Spleen (tissue), 11 donors: ENCODE data around the gene AMOTL2. TPM values are rescaled to one million over a fixed set of nuclear protein-coding genes. Genes with fewer than 3 reads are reported as not detected.
A peak's percentile ranks its signal among the peaks of the same experiment; 100 is the strongest.

Experiments used
- DNase-seq: peaks from one replicate; pipeline ENCODE4 v3.0.0-alpha.2; 2020
- H3K27ac ChIP-seq, 8 donors: fragments of 200-600 bp; sonication (generic) in 7 of 8; 1 replicate in 4 of 8; 2 replicates in 4 of 8; pipeline versions ENCODE4 v1.5.0 to v1.8.0; 2016 to 2021; ENCODE audit warnings: inconsistent platforms in 4 of 8, mild to moderate bottlenecking in 4 of 8, moderate library complexity in 1 of 8
- H3K27me3 ChIP-seq, 7 donors: fragments of 200-600 bp; sonication (generic) in 6 of 7; replicated peaks in 1 of 7; 1 replicate in 4 of 7; 2 replicates in 3 of 7; pipeline versions ENCODE4 v1.5.0 to v1.8.0; 2016 to 2021; ENCODE audit warnings: inconsistent platforms in 3 of 7, mild to moderate bottlenecking in 1 of 7
- H3K36me3 ChIP-seq, 6 donors: fragments of 200-600 bp; sonication (generic) in 5 of 6; 1 replicate in 4 of 6; 2 replicates in 2 of 6; pipeline versions ENCODE4 v1.5.0 to v1.8.0; 2016 to 2021; ENCODE audit warnings: inconsistent platforms in 2 of 6
- H3K4me1 ChIP-seq, 6 donors: fragments of 200-600 bp; sonication (generic) in 5 of 6; 1 replicate in 3 of 6; 2 replicates in 3 of 6; pipeline versions ENCODE4 v1.5.0 to v1.8.0; 2016 to 2021; ENCODE audit warnings: inconsistent platforms in 3 of 6
- H3K4me3 ChIP-seq, 8 donors: fragments of 200-600 bp; sonication (generic) in 7 of 8; 1 replicate in 4 of 8; 2 replicates in 4 of 8; pipeline versions ENCODE4 v1.5.0 to v1.8.0; 2016 to 2021; ENCODE audit warnings: inconsistent platforms in 4 of 8, mild to moderate bottlenecking in 4 of 8, moderate library complexity in 2 of 8
- H3K9me3 ChIP-seq, 8 donors: fragments of 200-600 bp; sonication (generic) in 7 of 8; 1 replicate in 4 of 8; 2 replicates in 4 of 8; pipeline versions ENCODE4 v1.5.0 to v1.8.0; 2016 to 2021; ENCODE audit warnings: inconsistent platforms in 4 of 8
- CTCF ChIP-seq, 11 experiments: fragments of 200-600 bp in 7 of 11; fragments of 450-650 bp in 4 of 11; sonication (generic) in 4 of 11; IDR thresholded peaks in 8 of 11; conservative IDR thresholded peaks in 3 of 11; 1 replicate in 7 of 11; 2 replicates in 4 of 11; pipeline versions ENCODE4 v1.4.0 to v1.8.0; 2016 to 2021; ENCODE audit warnings: antibody characterized with exemption in 11 of 11, inconsistent platforms in 4 of 11, mild to moderate bottlenecking in 1 of 11
- POLR2A ChIP-seq, 3 donors: fragments of 450-650 bp; IDR thresholded peaks; one replicate each; pipeline ENCODE4 v1.5.1; 2017; ENCODE audit warnings: antibody characterized with exemption in 3 of 3, mild to moderate bottlenecking in 1 of 3
- POLR2AphosphoS5 ChIP-seq, 3 donors: sonication (generic); formaldehyde crosslinking; IDR thresholded peaks; one replicate each; pipeline ENCODE4 v1.5.1; 2017; ENCODE audit warnings: antibody characterized with exemption in 3 of 3
- WGBS, 5 donors: extraction: QIAGEN DNeasy Blood & Tissue Kit in 3 of 5; methylation state at CpG; one replicate each; pipeline versions ENCODE4 v1.1.5 to v1.1.7; 2013 to 2018; 5-methylcytosine and 5-hydroxymethylcytosine counted together
- intact Hi-C: fragments of 100-400 bp; cut with DNase I; formaldehyde crosslinking; loops from one replicate; pipeline ENCODE4 v1.15.0; 2023; ENCODE audit warnings: low total_unique reads
- polyA plus RNA-seq, 3 donors: library from polyadenylated mRNA; stranded (reverse); fragments of 200-250 nt; gene quantifications; one replicate each; pipeline ENCODE4 v1.2.1, GENCODE V29; 2013
- total RNA-seq, 7 donors: library from RNA; depleted of rRNA in 3 of 7; stranded (reverse); fragments of >200 nt in 3 of 7; fragmentation: NEBNext Ultra II Directional in 4 of 7; extraction: Animal tissue kit (Norgen Biotek cat#: 25700) in 4 of 7; gene quantifications; one replicate each; pipeline versions ENCODE4 v1.1.0 to v1.2.1, GENCODE V29; 2016 to 2021
- donor health status: healthy with polysubstance abuse.
- donor health status: DM: no; HTN: no; CAD: no; lungs with moderate emphysema.
- donor health status: DM: no; HTN: no; CAD: no.
- donor health status: Bipolar disorder and iron deficiency.
- donor health status: healthy.
- donor health status: DM: no; HTN: no; CAD: no.
- donor health status: DM: yes; HTN: yes; CAD: no.

Gene AMOTL2
- total and polyA plus RNA-seq, 10 donors: 3.8 to 83.4 (median 40.4) TPM

- Histone ChIP-seq H3K27ac (peak overlapping the region in 7 of 8 donors; percentile 41 to 96 (median 75)), H3K4me1 (peaks cover 19 to 95% (median 68%) of the 10 kb centered on the region in 6 donors), H3K36me3 (peaks cover 0 to 90% (median 18%) of the 10 kb centered on the region in 6 donors), H3K4me3 (no peak overlapping the region), H3K9me3 (no peaks in the 10 kb centered on the region), H3K27me3 (peaks cover 0 to 22% (median 6%) of the 10 kb centered on the region in 7 donors)
- 76 to 95% (median 79%) methylated on average over 10 to 12 of the region's 12 CpGs for WGBS, 5 donors
- intact Hi-C loops: no loop called here
- TF ChIP-seq CTCF (IDR thresholded peaks at IDR 0.05 in 8 of 11, conservative IDR thresholded peaks at IDR 0.05 in 3 of 11) (no peak), POLR2AphosphoS5 (IDR thresholded peaks at IDR 0.05) (peak in 1 of 3 donors; percentile 64), POLR2A (IDR thresholded peaks at IDR 0.05) (no peak)
- DNase-seq: peak; percentile 72
These were observed 14.2 kb downstream of the AMOTL2 start for GRCh38 chr3:134360046-134360445.

GRCh38 chr3:134359121-134360010, 14.9 kb downstream of the AMOTL2 start:
- DNase-seq: peak; percentile 81
- Histone ChIP-seq H3K36me3 (peaks cover 0 to 90% (median 20%) of the 10 kb centered on the region in 6 donors), H3K9me3 (no peaks in the 10 kb centered on the region), H3K27ac (peak overlapping the region in 7 of 8 donors; percentile 41 to 96 (median 75)), H3K27me3 (peaks cover 0 to 19% (median 6%) of the 10 kb centered on the region in 7 donors), H3K4me3 (no peak overlapping the region), H3K4me1 (peaks cover 15 to 88% (median 61%) of the 10 kb centered on the region in 6 donors)
- TF ChIP-seq POLR2AphosphoS5 (IDR thresholded peaks at IDR 0.05): peak in 2 of 3 donors; percentile 57 to 71
- TF ChIP-seq CTCF (IDR thresholded peaks at IDR 0.05 in 8 of 11, conservative IDR thresholded peaks at IDR 0.05 in 3 of 11): no peak
- intact Hi-C loops: no loop called here
- WGBS, 5 donors: 65 to 75% (median 65%) methylated on average over 12 to 13 of the region's 13 CpGs

GRCh38 chr3:134357914-134358811, 16.1 kb downstream of the AMOTL2 start:
- TF ChIP-seq POLR2A (IDR thresholded peaks at IDR 0.05): no peak
- TF ChIP-seq POLR2AphosphoS5 (IDR thresholded peaks at IDR 0.05): peak; percentile 18 to 54 (median 42)
- TF ChIP-seq CTCF (IDR thresholded peaks at IDR 0.05 in 8 of 11, conservative IDR thresholded peaks at IDR 0.05 in 3 of 11): peak in 6 of 11 experiments; percentile 9 to 37 (median 20)
- Histone ChIP-seq H3K9me3 (no peaks in the 10 kb centered on the region), H3K4me3 (no peak overlapping the region), H3K27me3 (peaks cover 0 to 7% (median 0%) of the 10 kb centered on the region in 7 donors), H3K36me3 (peaks cover 0 to 92% (median 23%) of the 10 kb centered on the region in 6 donors), H3K27ac (peak overlapping the region; percentile 1 to 96 (median 71)), H3K4me1 (peaks cover 7 to 78% (median 50%) of the 10 kb centered on the region in 6 donors)
- intact Hi-C loops: no loop called here
- peak; percentile 64 for DNase-seq
- 61 to 75% (median 70%) methylated on average over 6 to 10 of the region's 10 CpGs for WGBS, 5 donors
